SK-N-SH treated with all-trans-retinoic acid at 6 μM for 48 hours (cell line): ENCODE results near the gene GP1BB.
A peak's percentile ranks its signal among the peaks of the same experiment; 100 is the strongest.

Source experiments
- BACH2 ChIP-seq: fragments of 250-450 bp; sonication (Bioruptor Pico); IDR thresholded peaks from 2 replicates; pipeline ENCODE4 v1.9.0; 2021; ENCODE audit warnings: mild to moderate bottlenecking, borderline replicate concordance
- CSDC2 ChIP-seq: fragments of 250-450 bp; sonication (Bioruptor Pico); IDR thresholded peaks from 2 replicates; pipeline ENCODE4 v1.5.0; 2020; ENCODE audit warnings: mild to moderate bottlenecking, moderate library complexity
- ISL1 ChIP-seq: fragments of 250-450 bp; sonication (Bioruptor Pico); IDR thresholded peaks from 2 replicates; pipeline ENCODE4 v2.1.2; 2022; ENCODE audit warnings: mild to moderate bottlenecking, moderate library complexity
- TCF4 ChIP-seq: fragments of 250-450 bp; sonication (Bioruptor Pico); IDR thresholded peaks from 2 replicates; pipeline ENCODE4 v1.8.0; 2021; ENCODE audit warnings: mild to moderate bottlenecking, moderate library complexity, borderline replicate concordance
- ZC3H10 ChIP-seq: fragments of 250-450 bp; sonication (Bioruptor Pico); IDR thresholded peaks from 2 replicates; pipeline ENCODE4 v1.5.1; 2021; ENCODE audit warnings: mild to moderate bottlenecking, moderate library complexity
- ZFP30 ChIP-seq: fragments of 450-650 bp; formaldehyde crosslinking; IDR thresholded peaks from 2 replicates; pipeline ENCODE4 v1.5.0; 2022; ENCODE audit warnings: mild to moderate bottlenecking, moderate library complexity
- ZNF70 ChIP-seq: fragments of 450-650 bp; formaldehyde crosslinking; IDR thresholded peaks from 2 replicates; pipeline ENCODE4 v1.5.0; 2020; ENCODE audit warnings: mild to moderate bottlenecking, moderate library complexity
- TF ChIP-seq, protein P1 (sequence below): fragments of 250-450 bp; sonication (Bioruptor Pico); IDR thresholded peaks from 2 replicates; pipeline ENCODE4 v1.5.1; 2021; ENCODE audit warnings: mild to moderate bottlenecking, moderate library complexity
- TF ChIP-seq, protein P2 (sequence below): fragments of 250-450 bp; sonication (Bioruptor Pico); IDR thresholded peaks from 2 replicates; pipeline ENCODE4 v1.8.0; 2020; ENCODE audit warnings: mild to moderate bottlenecking, moderate library complexity, borderline replicate concordance
- TF ChIP-seq, protein P3 (sequence below): fragments of 250-450 bp; sonication (Bioruptor Pico); IDR thresholded peaks from 2 replicates; pipeline ENCODE4 v1.5.1; 2020; ENCODE audit warnings: low read depth, mild to moderate bottlenecking, moderate library complexity

DNA sequence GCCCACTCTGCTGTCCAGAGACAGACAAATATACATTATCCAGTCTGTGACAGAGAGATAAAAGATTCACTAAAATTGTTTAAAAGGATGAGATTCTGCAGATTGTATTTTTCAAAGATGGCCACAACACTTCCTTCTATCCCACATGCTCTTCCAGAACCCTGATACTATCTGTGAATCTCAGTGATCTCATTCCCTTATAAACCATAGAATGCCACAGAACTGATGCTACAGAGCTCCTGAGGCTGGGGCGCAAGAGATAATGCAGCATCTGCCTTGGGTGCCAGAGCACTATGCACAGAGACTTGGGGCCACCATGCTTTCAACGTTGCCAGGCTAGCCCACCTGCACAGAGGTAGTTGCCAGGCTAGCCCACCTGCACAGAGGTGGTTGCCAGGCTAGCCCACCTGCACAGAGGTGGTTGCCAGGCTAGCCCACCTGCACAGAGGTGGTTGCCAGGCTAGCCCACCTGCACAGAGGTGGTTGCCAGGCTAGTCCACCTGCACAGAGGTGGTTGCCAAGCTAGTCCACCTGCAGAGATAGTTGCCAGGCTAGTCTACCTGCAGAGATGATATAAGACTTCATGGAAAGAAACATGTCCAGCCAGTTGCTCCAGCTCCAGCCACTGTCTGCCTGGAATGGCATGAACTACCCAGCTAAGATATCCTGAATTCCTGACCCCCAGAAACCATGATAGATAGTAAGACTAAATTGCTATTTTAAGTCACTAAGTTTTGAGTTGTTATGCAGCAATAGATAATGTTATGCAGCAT, 26.6 kb upstream of the GP1BB start:
- TF ChIP-seq, protein P1, sequence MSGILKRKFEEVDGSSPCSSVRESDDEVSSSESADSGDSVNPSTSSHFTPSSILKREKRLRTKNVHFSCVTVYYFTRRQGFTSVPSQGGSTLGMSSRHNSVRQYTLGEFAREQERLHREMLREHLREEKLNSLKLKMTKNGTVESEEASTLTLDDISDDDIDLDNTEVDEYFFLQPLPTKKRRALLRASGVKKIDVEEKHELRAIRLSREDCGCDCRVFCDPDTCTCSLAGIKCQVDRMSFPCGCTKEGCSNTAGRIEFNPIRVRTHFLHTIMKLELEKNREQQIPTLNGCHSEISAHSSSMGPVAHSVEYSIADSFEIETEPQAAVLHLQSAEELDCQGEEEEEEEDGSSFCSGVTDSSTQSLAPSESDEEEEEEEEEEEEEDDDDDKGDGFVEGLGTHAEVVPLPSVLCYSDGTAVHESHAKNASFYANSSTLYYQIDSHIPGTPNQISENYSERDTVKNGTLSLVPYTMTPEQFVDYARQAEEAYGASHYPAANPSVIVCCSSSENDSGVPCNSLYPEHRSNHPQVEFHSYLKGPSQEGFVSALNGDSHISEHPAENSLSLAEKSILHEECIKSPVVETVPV, result no peak
- TF ChIP-seq, protein P2, sequence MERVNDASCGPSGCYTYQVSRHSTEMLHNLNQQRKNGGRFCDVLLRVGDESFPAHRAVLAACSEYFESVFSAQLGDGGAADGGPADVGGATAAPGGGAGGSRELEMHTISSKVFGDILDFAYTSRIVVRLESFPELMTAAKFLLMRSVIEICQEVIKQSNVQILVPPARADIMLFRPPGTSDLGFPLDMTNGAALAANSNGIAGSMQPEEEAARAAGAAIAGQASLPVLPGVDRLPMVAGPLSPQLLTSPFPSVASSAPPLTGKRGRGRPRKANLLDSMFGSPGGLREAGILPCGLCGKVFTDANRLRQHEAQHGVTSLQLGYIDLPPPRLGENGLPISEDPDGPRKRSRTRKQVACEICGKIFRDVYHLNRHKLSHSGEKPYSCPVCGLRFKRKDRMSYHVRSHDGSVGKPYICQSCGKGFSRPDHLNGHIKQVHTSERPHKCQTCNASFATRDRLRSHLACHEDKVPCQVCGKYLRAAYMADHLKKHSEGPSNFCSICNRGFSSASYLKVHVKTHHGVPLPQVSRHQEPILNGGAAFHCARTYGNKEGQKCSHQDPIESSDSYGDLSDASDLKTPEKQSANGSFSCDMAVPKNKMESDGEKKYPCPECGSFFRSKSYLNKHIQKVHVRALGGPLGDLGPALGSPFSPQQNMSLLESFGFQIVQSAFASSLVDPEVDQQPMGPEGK (CRISPR knock-in tag), result no peak
- no peak for TF ChIP-seq CSDC2 (CRISPR knock-in tag)
- peak; percentile 80; the same call in 1 of the 2 replicates for TF ChIP-seq TCF4 (CRISPR knock-in tag)
- no peak for TF ChIP-seq ZC3H10
- TF ChIP-seq, protein P3, sequence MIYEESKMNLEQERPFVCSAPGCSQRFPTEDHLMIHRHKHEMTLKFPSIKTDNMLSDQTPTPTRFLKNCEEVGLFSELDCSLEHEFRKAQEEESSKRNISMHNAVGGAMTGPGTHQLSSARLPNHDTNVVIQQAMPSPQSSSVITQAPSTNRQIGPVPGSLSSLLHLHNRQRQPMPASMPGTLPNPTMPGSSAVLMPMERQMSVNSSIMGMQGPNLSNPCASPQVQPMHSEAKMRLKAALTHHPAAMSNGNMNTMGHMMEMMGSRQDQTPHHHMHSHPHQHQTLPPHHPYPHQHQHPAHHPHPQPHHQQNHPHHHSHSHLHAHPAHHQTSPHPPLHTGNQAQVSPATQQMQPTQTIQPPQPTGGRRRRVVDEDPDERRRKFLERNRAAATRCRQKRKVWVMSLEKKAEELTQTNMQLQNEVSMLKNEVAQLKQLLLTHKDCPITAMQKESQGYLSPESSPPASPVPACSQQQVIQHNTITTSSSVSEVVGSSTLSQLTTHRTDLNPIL (CRISPR knock-in tag), result no peak
- TF ChIP-seq ZFP30 (CRISPR knock-in tag), result no peak
- no peak for TF ChIP-seq ZNF70 (CRISPR knock-in tag)
- no peak for TF ChIP-seq ISL1
- no peak for TF ChIP-seq BACH2 (CRISPR knock-in tag)
